Activated T-helper 17 cell treated with anti-CD3 and anti-CD28 coated beads, Interleukin-2, amount 50 U/mL, for 72 hours (primary cell): ENCODE data around the gene RARS2. TPM values are rescaled to one million over a fixed set of nuclear protein-coding genes. Genes with fewer than 3 reads are reported as not detected.
"Not testable (repeated sequence)": the region's sequence is repeated elsewhere in the genome, so short reads cannot be mapped to it uniquely, and the experiment has no call there.

ENCODE experiments used
- ATAC-seq: fragments of 150-1000 bp; cut with Tn5 transposase; replicated peaks from 2 replicates; pipeline ENCODE4 v1.10.0; 2021; ENCODE audit warnings: mild to moderate bottlenecking, moderate library complexity
- H3K27ac Mint-ChIP-seq: one replicate; pipeline ENCODE4 v1.8.0; 2022; ENCODE audit warnings: mixed read lengths
- H3K27me3 Mint-ChIP-seq: one replicate; pipeline ENCODE4 v1.8.0; 2022; ENCODE audit warnings: mixed read lengths
- H3K36me3 Mint-ChIP-seq: one replicate; pipeline ENCODE4 v1.8.0; 2022; ENCODE audit warnings: low read depth, mild to moderate bottlenecking, mixed read lengths
- H3K4me1 Mint-ChIP-seq: one replicate; pipeline ENCODE4 v1.8.0; 2022; ENCODE audit warnings: mixed read lengths
- H3K4me3 Mint-ChIP-seq: one replicate; pipeline ENCODE4 v1.8.0; 2022; ENCODE audit warnings: mild to moderate bottlenecking, mixed read lengths
- H3K9me3 Mint-ChIP-seq: one replicate; pipeline ENCODE4 v1.8.0; 2022; ENCODE audit warnings: mixed read lengths
- total RNA-seq, 2 donors: library from RNA; stranded (reverse); gene quantifications; one replicate each; pipeline ENCODE4 v1.2.3, GENCODE V29; 2022

Gene RARS2
- total RNA-seq, 2 donors from 2014 or later: 25.7 to 27.0 TPM

DNA sequence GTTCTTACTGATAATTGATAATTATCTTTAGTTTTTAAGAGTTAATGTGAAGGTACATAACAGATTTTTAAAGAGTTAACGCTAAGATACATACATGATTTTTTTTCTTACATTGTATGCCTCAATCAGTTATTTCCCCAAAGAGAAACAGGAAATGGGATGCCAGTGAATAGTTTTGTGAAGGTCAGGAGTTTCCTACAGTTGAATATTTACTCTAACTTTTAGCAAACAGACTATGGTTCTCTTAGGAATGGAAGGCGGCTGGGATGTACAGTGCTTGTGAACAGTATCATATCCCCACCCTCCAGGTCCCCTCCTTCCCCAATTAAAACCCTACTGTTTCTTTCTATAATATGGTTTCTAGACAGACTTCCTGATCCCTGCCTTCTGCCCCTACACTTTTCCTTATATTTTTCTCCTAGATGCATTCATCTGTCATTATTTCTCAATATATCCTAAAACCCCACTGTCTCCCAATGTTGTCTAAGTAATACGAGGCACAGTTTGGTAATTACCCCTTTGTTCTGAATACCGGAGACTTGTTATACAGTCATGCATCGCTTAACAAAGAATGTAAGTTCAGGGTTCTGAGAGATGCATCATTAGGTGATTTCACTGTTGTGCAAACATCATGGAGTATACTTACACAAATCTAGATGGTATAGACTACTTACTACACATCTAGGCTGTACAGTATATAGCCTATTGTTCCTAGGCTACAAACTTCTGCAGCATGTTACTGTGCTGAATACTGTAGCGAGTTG is 87.8 kb downstream of the RARS2 start:
- Mint-ChIP-seq H3K27ac (no peak overlapping the region), H3K4me3 (no peak overlapping the region), H3K9me3 (no peaks in the 10 kb centered on the region), H3K27me3 (no peaks in the 10 kb centered on the region), H3K4me1 (no peaks in the 10 kb centered on the region), H3K36me3 (peaks cover 56% of the 10 kb centered on the region)
- no peak for ATAC-seq

DNA sequence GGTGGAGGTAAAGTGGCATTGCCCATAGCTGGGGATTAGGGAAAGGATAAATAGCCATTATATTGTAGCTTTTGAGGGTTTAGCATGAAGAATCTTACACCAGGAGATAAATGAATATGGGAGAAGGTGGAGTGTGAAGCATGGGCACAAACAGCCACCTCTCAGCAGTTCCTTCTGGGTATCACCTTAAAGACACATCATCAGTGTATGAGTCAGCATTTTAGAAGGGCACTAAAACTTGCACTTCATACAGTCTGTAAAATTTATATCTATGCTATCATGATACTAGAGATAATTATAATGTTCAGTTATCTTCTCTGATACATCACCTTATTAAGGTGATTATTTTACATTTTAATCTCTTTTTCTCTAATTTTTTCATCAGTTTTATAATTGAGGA is 91.7 kb downstream of the RARS2 start:
- Mint-ChIP-seq H3K4me1 (no peaks in the 10 kb centered on the region), H3K9me3 (no peaks in the 10 kb centered on the region), H3K27me3 (no peaks in the 10 kb centered on the region), H3K36me3 (peaks cover 24% of the 10 kb centered on the region), H3K4me3 (no peak overlapping the region), H3K27ac (peak overlapping the region; percentile 46)
- no peak for ATAC-seq

DNA sequence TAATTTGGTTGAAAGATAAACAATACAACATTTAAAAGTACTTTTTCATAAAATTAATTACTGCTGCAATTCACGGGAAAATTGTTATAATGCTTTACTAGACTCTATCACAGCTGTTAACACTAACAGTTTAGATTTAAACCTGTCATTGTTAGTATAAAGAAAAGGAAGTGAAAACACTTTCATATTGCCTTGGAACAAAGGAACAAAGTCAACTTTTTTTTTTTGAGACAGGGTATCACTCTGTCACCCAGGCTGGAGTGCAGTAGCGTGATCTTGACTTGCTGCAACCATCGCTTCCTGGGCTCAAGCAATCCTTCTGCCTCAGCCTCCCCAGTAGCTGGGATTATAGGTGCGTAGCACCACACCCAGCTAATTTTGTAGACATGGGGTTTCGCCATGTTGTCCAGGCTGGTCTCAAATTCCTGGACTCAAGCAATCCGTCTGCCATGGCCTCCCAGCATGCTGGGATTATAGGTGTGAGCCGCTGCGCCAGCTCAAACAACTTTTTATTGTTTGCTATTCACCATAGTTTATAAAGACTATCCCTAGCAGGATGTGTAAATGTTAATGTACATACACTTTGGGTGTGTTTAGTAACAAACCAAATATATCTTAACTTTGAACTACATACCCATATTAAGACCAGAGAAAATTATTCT is 94.9 kb downstream of the RARS2 start:
- no peaks in the 10 kb centered on the region for H3K9me3 Mint-ChIP-seq
- no peak overlapping the region for H3K4me3 Mint-ChIP-seq
- ATAC-seq: no peak
- no peaks in the 10 kb centered on the region for H3K4me1 Mint-ChIP-seq
- H3K36me3 Mint-ChIP-seq: peaks cover 20% of the 10 kb centered on the region
- H3K27ac Mint-ChIP-seq: no peak overlapping the region
- no peaks in the 10 kb centered on the region for H3K27me3 Mint-ChIP-seq

DNA sequence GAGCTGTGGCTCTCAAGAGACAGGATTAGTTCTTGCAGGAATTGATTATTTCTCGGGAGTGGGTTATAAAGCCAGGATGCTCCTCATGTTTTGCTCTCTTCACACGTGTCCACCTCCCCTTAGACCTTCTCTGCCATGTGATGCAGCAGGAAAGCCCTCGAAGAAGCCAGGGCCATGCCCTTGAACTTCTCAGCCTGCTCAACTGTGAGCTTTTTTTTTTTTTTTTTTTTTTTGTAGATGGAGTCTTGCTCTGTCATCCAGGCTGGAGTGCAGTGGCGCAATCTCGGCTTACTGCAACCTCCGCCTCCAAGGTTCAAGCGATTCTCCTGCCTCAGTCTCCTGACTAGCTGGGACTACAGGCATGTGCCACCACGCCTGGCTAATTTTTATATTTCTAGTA is 100.5 kb downstream of the RARS2 start:
- H3K4me3 Mint-ChIP-seq, H3K9me3 Mint-ChIP-seq, H3K27ac Mint-ChIP-seq, ATAC-seq, H3K4me1 Mint-ChIP-seq, H3K27me3 Mint-ChIP-seq: not testable (repeated sequence)
- H3K36me3 Mint-ChIP-seq: peaks cover 20% of the 10 kb centered on the region

DNA sequence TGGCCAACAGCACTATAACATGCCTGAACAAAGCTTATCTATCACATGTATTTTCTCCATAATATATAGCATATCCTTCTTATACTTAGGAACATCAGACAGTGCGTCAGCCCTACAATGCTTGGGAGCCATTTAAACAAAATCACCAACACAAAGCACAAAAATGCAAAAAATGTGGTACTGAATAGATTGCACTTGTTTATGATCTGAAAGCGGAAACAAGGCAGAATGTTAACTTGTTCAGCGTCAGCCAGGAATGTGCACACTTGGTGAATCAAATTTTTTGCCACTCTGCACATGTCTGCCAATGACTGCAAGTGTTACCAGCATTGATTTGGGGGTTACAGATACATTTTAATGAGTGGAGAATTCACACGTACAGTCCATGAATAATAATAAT is 102.2 kb downstream of the RARS2 start:
- Mint-ChIP-seq H3K27ac (no peak overlapping the region), H3K4me3 (no peak overlapping the region), H3K9me3 (no peaks in the 10 kb centered on the region), H3K4me1 (peaks cover 6% of the 10 kb centered on the region), H3K36me3 (peaks cover 20% of the 10 kb centered on the region), H3K27me3 (no peaks in the 10 kb centered on the region)
- ATAC-seq: no peak

DNA sequence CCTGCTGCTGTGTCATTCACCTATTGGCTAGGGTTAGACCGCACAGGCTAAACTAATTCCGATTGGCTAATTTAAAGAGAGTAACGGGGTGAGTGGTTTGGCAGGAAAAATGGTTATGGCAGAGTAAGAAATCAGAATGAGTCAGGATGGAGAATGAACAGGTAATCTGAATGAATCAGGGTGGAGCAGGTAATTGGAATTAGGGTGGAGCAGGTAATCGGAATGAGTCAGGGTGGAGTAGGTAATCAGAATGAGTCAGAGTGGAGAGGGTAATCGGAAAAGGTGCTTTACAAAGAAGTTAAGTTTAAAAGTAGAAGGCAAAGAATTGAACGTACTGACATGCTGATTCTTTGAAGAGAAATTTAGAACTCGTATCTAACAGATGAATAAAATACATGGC is 105.3 kb downstream of the RARS2 start:
- Mint-ChIP-seq H3K36me3 (peaks cover 13% of the 10 kb centered on the region), H3K4me3 (peak overlapping the region; percentile 1), H3K27me3 (no peaks in the 10 kb centered on the region), H3K27ac (peak overlapping the region; percentile 7), H3K9me3 (no peaks in the 10 kb centered on the region), H3K4me1 (peaks cover 6% of the 10 kb centered on the region)
- ATAC-seq: peak; percentile 67

DNA sequence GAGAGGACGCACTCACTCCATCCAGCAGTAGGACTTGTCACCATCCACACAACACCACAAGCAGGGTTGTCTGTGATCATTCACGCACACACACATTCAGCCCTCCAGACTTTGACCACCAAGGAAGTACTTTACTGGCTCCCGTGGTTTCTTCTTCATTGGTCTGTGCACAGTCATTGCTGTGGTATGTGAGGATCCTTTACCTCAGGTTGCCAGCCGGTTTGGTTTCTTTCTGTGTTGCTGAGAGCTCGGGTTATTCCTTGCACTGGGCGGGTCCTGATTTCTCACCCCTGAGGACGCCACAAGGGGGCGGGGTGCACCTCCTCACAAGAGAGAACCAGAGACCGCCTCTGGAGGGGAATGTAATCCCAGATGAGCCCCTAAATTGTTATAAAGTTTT is 105.9 kb downstream of the RARS2 start:
- Mint-ChIP-seq H3K27ac (no peak overlapping the region), H3K4me3 (no peak overlapping the region), H3K36me3 (peaks cover 16% of the 10 kb centered on the region), H3K4me1 (peaks cover 6% of the 10 kb centered on the region), H3K9me3 (no peaks in the 10 kb centered on the region), H3K27me3 (no peaks in the 10 kb centered on the region)
- ATAC-seq: peak; percentile 69

DNA sequence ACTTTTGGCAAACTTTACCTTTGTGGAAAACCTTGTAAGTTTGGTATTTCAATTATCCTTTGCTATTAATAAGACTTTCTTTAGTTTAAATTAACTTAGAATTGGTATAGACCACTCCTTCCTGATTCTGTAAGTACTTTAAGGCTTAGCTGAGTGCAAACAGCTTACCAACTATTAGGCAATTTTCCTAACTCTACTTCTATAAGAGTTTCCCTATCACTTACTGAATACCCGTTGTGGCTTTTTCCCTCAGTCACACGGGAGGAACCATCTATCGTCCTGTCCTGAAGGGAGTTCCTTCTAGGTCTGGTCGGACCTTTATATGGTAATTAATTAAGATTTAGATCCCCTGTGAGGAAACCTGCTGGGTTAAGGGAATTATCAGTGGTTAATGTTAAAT is 107.4 kb downstream of the RARS2 start:
- H3K27ac Mint-ChIP-seq: no peak overlapping the region
- H3K27me3 Mint-ChIP-seq: no peaks in the 10 kb centered on the region
- no peaks in the 10 kb centered on the region for H3K9me3 Mint-ChIP-seq
- peaks cover 6% of the 10 kb centered on the region for H3K4me1 Mint-ChIP-seq
- ATAC-seq: no peak
- H3K4me3 Mint-ChIP-seq: no peak overlapping the region
- peaks cover 31% of the 10 kb centered on the region for H3K36me3 Mint-ChIP-seq

DNA sequence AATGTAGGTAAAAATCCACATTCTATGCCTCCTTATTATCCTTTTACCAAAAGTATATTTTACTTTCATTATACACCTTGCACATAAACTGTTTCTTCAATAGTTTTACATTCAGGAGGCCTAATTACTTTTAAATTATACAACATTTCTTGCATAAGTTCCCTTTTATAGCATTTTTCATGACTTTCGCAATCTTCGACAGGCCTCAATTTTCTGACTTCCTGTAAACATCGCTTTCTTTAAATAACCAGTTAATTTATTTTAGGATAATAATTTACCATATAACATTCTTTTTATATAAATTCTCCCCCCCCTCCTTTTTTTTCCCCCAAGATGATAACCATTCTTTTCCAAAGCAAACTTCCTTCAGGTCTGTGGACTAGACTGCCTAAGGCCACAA is 107.9 kb downstream of the RARS2 start:
- H3K4me1 Mint-ChIP-seq: peaks cover 6% of the 10 kb centered on the region
- no peak overlapping the region for H3K27ac Mint-ChIP-seq
- no peak for ATAC-seq
- no peak overlapping the region for H3K4me3 Mint-ChIP-seq
- H3K36me3 Mint-ChIP-seq: peaks cover 31% of the 10 kb centered on the region
- no peaks in the 10 kb centered on the region for H3K27me3 Mint-ChIP-seq
- H3K9me3 Mint-ChIP-seq: no peaks in the 10 kb centered on the region

DNA sequence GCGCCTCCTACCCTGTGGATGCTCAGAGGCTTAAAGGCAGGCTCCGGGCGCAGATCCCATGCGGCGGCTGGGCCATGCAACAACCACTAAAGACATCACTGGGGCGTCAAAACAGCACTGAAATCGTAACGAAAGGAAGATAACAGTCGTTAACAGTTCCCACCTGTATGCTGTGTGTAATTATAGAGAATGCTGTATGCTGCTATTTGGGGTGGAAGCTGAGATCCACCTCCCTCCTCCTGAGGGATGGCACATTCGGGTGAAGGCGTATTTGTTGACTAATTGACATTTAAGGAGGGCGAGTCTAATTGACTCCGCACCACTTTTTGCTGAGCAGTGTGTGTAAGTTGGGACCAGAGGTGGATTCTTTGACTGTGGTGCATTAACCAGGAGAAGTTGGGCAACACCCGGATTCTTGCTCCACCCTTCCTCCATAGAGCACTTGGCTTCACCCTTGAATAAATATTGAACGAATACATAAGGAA is 116.3 kb downstream of the RARS2 start:
- Mint-ChIP-seq H3K27me3 (peaks cover 2% of the 10 kb centered on the region), H3K4me3 (peak overlapping the region; percentile 86), H3K4me1 (peaks cover 6% of the 10 kb centered on the region), H3K9me3 (no peaks in the 10 kb centered on the region), H3K27ac (peak overlapping the region; percentile 91), H3K36me3 (peaks cover 11% of the 10 kb centered on the region)
- peak; percentile 75 for ATAC-seq

DNA sequence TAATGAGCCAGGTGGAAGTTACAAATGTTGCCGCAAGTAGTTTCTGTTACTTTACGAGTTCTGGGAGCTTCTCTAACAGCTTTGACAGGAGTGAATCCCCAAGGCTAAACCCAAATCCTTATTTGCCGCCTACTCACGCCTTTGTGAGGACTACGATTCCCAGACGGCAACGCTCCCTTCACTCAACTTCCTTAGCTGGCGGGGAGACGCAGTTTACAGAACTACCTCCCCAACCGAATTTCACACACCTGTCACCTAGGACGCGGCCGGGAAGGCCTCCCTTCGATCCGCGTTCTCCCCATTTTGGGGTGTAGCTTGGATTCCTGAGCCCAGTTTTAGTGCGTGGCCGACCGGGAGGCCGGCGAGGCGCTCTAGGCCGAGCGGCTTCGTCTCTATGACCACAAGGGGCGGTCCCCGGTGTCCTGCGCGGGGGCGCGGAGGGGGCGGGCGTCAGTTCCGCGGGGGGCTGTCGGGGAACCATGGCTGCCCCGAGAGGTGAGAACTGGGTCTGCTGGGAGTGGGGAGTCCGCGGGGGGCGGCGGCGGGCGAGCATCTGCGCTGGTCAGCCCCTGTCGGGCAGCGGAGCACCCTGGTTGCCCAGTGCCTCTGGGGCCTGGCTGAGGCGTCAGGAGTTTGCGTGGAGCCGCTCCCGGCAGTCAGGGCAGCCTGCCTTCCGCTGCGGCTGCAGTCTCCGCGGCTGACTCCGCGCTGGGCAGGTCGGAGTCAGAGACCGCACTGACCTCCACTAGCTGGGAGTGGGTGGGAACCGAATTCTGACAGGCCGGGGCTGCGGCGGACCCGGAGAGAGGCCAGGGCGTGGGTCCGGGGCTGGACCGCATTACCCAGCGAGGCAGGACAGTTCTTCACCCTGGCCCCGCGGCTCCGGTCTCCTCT is 117.0 kb downstream of the RARS2 start, which contains the start of gene SLC35A1:
TSS of gene SLC35A1 (plus strand) at position 450 of the 894 bp plus-strand sequence. CDS start at position 480, 30 bp downstream.
- Mint-ChIP-seq H3K4me1 (peaks cover 6% of the 10 kb centered on the region), H3K4me3 (peak within 1 kb of the TSS; percentile 86), H3K9me3 (no peaks in the 10 kb centered on the region), H3K27ac (peak within 1 kb of the TSS; percentile 91), H3K36me3 (peaks cover 4% of the 10 kb centered on the region), H3K27me3 (peaks cover 7% of the 10 kb centered on the region)
- peak; percentile 90 for ATAC-seq

DNA sequence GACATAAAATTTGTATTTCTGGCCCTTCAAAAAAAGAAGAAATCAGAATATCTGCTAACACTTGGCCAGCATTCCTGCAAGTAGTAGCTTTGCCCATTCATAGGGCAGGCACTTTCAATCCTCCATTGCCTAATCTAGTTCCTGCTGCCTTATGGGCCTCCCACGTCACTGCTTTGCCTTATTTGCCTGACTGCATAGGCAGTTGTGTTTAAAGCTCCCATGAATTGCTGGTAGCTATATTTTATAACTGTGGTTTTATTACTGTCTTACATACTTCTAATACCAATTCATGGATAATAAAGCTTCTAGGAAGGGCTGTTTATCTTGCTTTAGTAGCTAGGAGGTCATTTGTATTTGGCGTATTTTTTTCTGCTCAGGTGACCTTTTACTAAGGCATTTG is 124.7 kb downstream of the RARS2 start:
- Mint-ChIP-seq H3K4me3 (no peak overlapping the region), H3K27me3 (peaks cover 36% of the 10 kb centered on the region), H3K4me1 (no peaks in the 10 kb centered on the region), H3K9me3 (peaks cover 5% of the 10 kb centered on the region), H3K36me3 (no peaks in the 10 kb centered on the region), H3K27ac (no peak overlapping the region)
- no peak for ATAC-seq
